ENCODE data around the gene CHPF. TPM values are rescaled to one million over a fixed set of nuclear protein-coding genes. Genes with fewer than 3 reads are reported as not detected.

CHPF gene
- total and polyA plus RNA-seq, 4 donors, result 26.5 to 135 (median 58.2) TPM

- H3K9ac ChIP-seq (ENCODE audit: low read depth in 1 of 2, low read length in 2 of 2), result no peak overlapping the region
Observed at GRCh38 chr2:219561179-219562048, 17.8 kb upstream of the CHPF start.

More at GRCh38 chr2:219561179-219562048, 17.8 kb upstream of the CHPF start:
- 86% methylated on average over 24 of the region's 24 CpGs for WGBS
- Histone ChIP-seq H3K4me1 (ENCODE audit: control insufficient read depth in 4 of 4, insufficient read depth in 4 of 4, low read length in 3 of 4) (no peaks in the 10 kb centered on the region), H3K27me3 (ENCODE audit: control insufficient read depth in 4 of 4, insufficient read depth in 4 of 4, low read length in 3 of 4) (no peaks in the 10 kb centered on the region), H3K27ac (ENCODE audit: low read depth in 1 of 2, low read length in 2 of 2) (no peak overlapping the region), H3K9me3 (ENCODE audit: control insufficient read depth in 4 of 4, low read length in 3 of 4) (no peaks in the 10 kb centered on the region), H3K4me3 (ENCODE audit: low read depth in 1 of 3, low read length in 3 of 3) (no peak overlapping the region), H3K36me3 (ENCODE audit: control insufficient read depth in 4 of 4, insufficient read depth in 3 of 4, low read depth in 1 of 4, low read length in 3 of 4) (peaks cover 0 to 6% (median 0%) of the 10 kb centered on the region in 4 donors)
- TF ChIP-seq ZBTB33 (IDR thresholded peaks at IDR 0.05) (no peak), FOXA1 (IDR thresholded peaks at IDR 0.05) (no peak), MAX (IDR thresholded peaks at IDR 0.05) (no peak), REST (IDR thresholded peaks at IDR 0.05) (no peak), ATF3 (IDR thresholded peaks at IDR 0.05) (no peak), HNF4G (IDR thresholded peaks at IDR 0.05) (no peak), NR2F2 (IDR thresholded peaks at IDR 0.05) (no peak), CTCF (IDR thresholded peaks at IDR 0.05; ENCODE audit: low read depth, low read length, missing input control) (no peak), EGR1 (IDR thresholded peaks at IDR 0.05; ENCODE audit: low read depth in 2 of 2) (no peak), RXRA (IDR thresholded peaks at IDR 0.05) (no peak), YY1 (IDR thresholded peaks at IDR 0.05) (no peak)
- DNase-seq (ENCODE audit: low spot score), result no peak

All from liver (tissue), 9 donors.